ENCODE results near the gene FAM114A1.
A peak's percentile ranks its signal among the peaks of the same experiment; 100 is the strongest.

Gene FAM114A1

DNA sequence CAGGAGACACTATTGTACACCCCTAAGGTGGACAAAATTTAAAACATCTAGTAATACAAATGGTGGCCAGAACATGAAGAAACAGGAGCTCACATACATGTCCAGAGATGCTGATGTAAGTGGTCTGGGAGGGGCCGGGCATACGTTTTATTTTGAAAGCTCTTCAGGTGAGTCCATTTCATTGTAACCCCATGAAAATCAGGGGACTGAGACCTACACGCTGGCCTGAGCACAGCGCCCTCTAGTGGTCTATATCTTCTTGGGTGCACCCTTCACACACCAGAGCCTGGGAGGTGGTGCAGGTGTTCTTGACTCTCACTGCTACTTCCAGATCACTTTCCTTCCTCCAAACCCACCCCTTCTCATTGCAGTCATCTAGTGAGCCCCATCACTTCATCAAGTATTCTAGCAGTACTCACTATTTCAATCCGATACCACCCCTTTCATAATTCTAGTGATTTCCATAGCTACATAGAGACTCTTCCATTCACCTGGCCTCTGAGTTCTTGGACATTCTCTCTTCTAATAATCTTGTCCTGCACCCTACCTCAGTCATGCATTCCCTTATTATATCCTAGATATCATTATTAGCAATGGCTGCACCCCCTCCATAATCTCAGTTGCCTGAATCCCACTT, 6.7 kb upstream of the FAM114A1 start:
- DNase-seq = peak; percentile 24

DNA sequence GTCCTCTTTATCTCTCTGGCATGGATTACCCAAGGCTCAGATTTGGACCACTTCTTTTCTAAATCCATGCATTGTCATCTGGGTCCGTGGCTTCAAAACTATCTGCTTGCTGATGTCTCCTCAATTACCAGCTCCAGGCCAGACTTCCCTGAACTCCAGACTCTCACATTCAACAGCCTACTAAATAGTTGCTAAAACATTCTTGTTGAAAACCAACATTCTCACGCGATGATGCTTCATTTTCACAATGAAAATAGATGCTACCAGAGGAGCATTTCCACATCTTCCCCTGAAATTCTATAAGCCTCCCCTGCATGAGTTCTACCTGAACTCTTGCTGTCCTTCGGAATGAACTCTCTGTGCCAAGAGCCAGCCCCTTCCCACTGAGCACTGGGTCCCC, 5.8 kb upstream of the FAM114A1 start:
- no peak for DNase-seq

DNA sequence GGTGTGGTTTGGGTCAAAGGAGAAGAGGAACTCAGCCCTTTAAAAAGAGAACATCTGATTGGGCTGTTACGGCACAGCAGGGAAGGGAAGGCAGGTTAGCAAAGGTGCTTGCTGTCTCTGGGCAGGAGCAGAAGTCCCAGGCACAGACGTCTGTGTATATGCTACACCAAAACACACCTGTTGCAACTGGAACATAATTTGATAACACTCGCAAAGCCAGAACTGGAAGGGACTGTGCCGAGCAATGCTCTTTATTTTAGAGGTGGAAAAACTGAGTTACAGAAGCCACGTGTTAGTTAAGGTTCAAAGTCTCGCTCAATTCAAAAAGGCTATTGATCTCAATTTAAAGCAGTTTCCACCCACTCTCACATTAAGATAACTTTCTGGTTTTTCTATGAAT, 2.2 kb upstream of the FAM114A1 start:
- DNase-seq = no peak

DNA sequence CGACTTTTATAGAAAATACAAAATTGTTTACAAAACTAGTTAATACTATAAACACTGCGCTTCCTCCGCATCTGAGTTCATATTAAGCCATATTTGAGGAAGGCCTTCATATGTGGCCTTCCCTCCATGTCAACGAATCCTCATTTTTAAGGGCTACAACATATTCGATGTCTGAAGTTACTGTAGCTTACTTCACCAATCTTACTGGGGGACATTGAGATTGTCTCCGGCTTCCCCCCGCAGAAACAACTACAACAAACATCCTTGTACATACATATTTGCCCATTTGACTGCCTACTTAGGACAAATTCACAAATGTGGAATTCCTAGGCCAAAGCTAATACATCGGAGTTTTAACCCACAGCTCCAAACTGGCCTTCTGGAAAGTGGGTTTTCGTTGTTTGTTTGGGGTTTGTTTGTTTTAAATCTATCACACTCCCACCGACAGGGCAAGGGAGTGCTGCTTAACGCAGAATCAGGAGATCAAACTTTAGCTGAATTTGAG, 581 bp upstream of the FAM114A1 start:
- DNase-seq = no peak

DNA sequence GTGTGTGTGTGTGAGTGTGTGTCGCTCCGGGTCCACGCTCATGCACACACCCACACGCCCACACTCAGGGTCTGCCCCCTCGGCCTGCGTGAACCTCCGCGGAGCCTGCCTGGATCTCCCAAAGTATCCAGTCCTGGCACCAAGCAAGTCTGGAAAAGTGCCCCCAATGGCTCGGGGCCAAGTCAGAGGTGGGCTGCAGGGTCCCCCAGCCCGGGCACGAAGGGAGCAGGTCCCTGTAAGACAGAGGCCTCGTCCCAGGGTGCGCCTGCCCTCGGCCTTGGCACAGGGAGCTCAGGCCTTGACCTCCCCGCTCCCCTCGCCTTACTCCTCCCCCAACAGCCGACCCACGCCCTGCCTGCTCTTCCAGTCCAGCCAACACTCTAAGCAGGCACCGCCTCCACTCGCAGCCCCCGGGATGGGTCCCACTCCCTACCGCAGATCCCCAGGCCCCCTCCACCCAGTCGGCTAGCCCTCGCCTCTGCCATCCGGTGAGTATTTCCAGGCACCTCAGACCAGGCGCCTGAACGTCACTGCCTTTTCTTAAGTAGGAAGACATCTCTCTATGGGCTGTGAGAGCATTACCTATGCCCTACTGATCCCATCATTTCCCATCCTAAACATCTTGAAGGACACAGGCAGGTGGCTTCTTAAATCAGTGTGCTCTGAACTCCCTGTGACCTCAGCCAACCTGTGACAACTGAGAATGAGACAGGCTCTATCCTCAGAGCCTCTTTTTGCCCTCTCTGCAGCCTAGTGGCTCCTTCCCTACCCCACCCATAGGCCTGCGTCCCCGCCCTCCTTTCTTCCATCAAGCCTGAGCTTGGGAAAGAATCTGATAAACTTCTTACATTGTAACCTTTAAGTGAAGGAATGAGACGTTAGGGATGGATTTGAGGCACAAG, 704 bp downstream of the FAM114A1 start:
- DNase-seq = no peak

DNA sequence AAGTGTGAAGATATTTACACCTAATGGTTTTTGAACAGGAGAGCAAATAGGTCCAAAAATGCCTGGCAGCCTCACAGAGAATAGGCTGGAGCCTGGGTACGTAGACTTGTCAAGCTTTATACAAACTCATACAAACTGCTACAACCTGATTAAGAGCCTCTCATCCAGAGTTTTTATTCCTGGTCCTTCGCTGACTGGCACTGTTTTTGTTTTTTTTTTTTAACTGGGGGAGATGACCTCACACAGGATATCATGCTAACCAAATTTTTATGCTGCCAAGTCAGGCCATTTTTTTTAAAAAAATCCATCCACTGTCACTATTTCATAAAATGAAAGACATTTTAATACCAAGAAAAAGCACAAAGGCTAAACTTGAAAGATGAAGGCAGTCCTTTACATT, 1.9 kb downstream of the FAM114A1 start:
- no peak for DNase-seq

DNA sequence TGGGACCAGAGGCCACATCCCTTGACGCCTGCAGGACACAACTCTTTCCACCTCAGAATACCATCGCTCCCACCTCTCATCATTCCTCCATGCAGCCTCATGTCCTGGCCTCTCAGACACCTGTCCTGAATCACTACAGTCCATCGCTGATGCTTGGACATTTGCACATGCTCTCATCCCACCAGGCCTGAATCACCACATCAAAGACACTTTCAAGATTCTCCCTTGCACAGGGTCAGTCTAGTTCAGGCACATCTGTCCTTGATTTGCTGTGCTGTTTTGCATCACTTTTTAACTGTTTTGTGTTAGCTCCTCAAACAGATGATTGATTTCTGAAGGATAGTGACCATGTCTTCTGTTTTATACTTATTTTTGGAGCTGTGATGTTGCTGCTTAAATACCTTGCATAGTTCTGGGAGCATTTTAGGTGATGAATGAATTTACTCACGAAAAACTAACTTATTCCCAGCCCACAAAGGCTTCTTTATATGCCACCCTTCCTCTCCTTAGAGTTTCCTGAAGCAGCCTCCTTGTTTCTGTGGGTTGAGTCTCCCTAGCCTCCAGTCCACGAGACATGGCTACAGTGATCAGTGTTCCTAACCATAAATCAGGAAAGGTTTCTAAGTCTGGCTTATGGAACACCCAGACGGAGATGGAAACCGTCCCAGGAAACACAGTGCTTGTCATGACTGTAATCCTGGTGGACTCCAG, 2.6 kb downstream of the FAM114A1 start:
- DNase-seq = no peak

DNA sequence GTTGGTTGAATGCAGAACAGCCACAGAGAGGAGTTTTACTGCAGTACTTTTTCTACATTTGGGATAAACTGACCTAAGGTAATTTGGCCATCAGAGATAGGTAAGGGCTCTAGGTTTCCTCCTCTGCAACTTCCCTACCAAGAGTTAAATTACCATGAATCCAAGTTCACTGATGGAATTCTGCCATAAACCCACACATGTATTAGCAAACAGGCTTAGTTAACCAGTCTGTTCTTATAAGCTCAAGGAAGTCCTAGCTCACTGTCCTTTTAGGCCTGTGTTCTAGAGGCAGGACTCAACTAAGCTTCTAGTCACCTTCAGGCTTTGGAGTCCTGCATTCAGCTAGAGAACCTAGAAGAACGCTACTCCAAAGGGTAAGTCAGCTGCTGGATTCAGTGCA, 4.0 kb downstream of the FAM114A1 start:
- DNase-seq = no peak

DNA sequence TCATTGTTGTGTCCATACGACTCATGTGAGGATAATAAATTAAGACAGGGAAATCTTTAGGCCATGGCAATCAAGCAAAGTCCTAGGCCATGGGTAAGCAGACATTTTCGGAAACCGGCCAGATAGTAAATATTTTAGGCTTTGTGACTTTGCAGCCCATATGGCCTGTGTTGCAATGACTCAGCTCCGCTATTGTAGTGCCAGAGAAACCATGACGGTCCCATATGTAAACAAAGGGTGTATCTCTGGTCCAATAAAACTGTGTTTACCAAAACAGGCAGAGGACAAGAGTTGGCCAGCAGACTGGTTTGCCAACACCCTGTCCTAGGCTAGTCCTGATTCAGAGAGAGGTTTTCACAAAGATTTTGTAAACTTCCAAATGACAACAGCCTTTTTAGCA, 5.0 kb downstream of the FAM114A1 start:
- DNase-seq = no peak

DNA sequence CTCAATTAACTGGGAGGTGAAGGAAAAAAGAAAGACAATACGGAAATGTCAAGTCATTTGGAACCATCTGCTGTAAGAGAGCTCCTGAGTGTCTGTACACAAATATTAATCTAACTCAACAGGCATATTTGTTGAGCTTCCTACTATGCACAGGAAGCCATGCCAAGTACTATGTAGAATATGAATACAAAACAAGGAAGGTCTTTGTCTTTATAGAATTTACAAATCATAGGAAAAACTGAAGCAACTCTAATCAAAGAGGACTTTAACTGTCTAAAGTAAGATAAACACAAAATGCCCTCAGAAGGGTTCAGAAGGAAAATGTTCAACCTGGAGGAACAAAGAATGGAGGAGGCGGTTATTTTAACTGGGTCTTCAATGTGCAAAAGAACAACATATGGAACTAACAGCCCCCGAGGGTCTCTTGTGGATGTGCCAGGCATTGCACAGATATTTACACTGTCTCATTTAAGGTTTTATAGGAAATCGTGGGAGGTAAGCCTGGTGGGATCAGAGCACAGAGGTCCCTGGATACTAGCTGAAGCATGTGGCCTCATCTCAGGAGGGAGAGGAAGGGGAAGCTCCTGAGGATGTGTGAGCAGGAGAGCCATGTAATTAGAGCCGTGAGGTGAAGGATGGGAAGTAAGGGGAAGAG, 5.8 kb downstream of the FAM114A1 start:
- DNase-seq = no peak

DNA sequence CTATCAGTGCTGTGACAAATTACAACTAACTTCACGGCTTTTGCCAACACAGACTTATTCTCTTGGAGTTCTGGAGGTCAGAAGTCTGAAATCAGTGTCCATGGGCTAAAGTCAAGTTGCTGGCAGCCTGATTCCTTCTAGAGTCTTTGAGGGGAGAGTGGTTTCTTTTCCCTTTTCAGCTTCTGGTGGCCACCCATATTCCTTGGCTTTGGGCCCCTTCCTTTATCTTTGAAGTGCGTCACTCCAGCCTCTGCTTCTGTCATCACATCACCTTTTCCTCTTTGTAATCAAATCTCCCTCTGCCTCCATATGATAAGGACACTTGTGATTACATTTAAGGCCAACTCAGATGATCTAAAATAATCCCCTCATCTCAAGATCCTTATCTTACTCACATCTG, 9.0 kb downstream of the FAM114A1 start:
- DNase-seq = no peak

DNA sequence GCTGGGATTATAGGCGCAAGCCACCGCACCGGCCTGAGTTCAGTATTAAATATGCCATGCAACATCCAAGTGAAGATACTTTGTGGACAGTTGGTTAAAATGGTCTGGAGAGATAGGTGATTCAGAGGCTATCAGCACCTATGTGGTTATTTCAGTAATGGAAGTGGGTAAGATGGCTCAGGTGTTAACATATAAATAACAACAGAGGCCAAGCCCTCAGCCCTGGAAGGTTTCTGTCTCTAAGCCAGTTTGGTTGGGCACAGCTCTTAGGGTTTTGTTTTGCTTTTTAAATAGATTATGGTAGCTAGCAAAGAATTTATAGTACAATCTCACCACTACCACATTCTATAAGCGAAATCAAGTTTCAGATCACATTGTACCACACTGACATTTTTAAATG, 16.6 kb downstream of the FAM114A1 start:
- no peak for DNase-seq

DNA sequence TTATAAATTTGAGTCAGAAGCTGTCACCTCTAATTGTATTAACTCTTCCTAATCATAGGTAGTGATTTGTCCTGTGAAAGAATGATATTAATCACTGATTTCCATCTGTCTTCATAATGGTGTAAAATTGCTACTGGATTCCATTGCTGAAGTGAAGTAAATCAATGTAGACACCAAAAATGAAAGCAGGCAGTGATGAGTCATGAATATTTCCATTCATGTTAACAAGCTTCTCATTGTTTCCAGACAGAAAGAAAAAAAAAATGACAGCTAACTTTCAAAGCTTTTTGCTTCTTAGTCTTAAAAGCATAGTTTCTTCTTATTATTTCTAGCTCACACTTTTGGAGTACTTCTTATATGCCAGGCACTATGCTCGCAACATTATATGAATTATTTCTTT, 21.5 kb downstream of the FAM114A1 start:
- DNase-seq = no peak

DNA sequence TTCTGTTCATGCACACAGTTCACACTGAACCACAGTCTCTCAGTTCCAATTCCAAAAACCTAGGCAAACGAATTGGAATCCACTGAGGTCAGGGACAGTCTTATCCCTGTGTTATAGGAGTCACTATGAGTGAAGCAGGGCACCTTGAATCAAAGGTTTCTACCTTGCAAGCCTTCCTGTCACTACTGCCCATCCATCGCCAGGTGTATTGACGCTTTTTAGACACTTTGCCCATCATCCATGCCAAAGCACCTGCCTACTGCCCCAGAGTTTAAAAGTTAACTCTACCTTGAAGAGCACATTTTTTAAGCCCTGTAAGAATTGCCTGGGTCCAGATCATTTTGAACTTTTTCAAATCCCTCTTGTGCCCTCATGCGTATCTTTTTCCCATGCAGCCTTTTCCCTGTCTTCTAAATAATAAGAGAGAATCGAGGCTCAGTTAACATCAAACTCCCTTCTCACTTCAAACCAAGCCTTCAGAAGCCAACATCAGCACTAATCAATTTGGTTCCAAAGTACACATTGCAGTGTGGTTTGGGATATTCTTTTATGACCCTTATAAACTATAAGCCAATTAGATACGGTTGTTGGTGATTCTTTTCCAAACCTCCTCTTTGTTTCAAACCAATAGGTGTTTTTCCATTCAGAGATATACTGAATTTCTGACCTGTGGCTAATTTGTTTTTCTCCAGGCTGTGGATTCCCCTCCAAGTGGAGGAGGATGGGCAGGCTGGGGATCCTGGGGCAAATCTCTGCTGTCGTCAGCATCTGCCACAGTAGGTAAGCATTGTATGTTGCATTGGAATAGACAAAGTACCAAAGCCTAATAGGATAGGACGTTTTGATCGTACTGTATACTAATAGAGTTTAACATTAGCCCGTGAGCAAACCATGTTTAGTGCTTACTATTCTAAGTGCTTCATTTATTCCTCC, 23.7 kb downstream of the FAM114A1 start:
- no peak for DNase-seq

DNA sequence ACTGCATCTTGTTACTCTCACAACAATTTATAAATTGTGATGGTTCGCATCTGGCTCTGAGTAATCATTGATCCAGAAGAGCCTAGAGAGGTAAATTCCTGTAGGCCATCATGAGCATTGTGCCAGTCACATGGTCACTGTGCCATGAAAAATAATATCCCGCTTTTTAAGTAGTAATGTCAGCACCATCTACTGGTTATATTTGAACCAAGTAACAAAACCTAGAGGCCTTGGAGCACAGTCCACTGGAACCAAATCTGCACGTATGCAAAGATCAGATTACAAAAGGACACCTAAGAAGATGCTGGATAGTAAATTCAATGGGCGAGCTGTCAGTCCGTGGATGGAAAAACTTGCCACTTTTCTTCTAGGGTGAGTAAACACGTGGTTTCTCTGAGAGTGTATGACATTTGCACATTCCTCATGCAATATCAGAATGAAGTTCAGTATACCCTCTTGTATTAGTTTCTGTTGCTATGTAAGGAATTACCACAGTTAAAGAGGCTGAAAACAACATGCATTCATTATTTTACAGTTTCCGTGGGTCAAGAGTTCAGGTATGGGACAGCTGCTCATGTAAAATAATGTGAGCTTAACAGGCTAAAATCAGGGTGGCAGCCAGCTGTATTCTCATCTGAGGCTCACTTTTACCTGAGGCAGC, 26.8 kb downstream of the FAM114A1 start:
- DNase-seq = no peak

DNA sequence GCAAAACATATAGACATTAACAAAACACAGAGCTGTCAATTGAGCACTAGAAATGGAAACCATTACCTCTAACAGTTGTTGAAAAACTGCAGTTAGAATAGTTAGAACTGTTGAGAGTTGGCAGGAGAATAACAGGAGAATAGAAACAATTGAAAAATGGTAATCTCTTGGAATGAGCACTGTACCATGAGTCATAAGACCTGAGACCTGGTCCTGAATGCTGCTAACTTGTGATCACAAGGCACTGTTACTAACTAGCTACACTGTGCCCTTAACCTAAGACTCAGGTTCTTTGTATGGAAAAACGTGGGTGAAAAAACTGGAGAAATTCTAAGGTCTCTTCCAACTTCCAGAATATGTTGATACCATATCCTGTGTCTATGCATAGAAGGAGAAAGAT, 29.3 kb downstream of the FAM114A1 start:
- DNase-seq = no peak

DNA sequence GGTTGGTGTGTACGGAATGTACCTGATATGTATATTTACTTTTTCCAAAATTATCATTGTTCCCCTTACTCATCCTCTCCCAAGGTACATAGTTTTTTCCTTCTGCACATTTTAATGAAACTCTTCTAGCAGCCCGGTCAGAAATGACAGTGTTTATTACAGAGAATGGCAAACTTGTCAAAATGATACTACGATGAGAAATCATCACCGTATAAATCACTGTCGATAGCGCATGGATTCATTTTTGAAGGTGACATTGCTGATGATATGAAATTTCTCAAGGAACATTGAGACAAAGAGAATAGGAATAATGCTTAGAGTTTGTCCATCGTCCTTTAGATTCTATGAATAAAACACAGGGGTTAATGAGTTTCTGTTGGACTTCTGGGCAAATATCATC, 30.6 kb downstream of the FAM114A1 start:
- DNase-seq = no peak

DNA sequence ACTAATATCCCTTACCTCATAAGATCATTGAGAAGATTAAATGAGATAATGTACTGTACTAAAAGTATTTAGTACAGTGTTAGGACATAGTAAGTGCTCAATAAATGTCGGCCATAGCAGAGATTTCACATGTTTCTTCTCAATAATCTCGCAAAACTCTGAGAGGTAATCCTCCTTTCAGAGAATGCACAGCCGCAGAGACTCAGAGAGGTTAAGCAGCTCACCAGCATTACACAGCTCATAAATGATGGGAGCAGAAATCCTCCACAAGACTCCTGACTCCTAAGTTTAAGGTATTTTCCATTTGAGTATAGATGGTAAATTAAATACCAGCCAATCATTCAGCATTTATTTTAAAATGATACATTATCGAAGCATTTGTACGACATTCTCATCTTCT, 34.6 kb downstream of the FAM114A1 start:
- no peak for DNase-seq

DNA sequence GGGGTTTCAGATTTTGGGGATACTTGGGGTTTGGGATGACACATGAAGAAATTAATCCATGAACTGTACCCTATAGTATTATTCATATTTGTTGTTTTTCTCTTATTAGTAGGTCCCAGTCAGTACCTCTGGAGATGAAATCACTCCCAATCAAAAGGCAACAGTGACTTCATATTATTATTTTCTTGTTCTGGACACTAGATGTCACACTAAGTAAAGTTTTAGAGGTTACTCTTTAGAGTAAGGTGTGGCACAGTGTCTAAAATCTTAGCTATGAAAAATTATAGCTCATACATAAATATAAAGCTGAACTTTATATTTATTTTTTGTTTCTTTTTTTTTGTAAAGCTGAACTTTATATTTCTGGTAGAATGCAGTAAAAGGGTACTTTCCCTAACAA, 35.1 kb downstream of the FAM114A1 start:
- peak; percentile 23 for DNase-seq

DNA sequence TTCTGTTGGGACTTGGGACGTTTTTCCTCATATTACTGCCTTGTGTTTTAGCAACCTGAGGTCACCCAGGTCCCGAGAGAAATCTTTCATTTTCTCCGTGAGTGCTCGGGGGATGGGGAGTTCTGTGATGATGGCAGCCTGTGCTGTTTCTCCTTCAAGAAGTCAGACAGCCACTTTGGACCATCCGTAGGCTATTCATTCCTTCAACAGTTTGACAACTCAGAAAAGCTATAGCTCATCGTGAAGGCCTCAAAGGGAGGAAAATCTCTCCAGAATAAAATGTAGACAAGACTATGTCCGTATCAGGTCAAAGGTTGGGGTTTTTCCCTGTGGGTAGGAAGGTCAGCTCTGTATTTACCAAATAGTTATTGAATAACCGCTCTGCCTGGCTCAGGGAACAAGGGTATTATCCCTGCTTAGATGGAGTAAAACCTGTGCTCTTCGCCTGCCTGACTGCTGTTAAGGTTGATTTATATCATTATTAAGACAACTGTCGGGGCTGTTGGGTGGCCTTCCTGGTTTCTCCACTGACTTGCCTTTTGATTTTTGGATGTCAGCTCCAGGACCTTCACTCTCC, 36.6 kb downstream of the FAM114A1 start:
- no peak for DNase-seq

DNA sequence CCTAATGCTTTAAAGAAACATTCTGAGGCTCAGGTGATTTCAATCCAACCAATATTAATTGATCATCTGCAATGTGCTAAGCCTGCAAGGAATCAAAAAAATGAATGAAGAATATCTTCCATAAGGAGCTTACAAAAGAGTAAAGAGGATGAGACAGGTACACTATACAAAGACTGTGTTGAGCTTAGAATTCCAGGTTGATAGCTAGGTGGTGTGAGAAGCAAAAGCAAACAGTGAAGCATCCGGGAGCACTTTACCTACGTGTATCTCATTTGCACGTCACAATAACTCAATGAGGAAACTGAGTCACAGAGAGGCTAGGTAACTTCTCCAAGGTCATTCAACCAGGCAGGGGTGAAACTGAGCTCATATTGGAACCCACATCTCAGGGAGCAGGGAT, 37.1 kb downstream of the FAM114A1 start:
- DNase-seq = no peak
